ENCODE data around the gene TRIM42. TPM values are rescaled to one million over a fixed set of nuclear protein-coding genes. Genes with fewer than 3 reads are reported as not detected.

Gene TRIM42
- total RNA-seq, 1 donor from 2014 or later = not detected

DNA sequence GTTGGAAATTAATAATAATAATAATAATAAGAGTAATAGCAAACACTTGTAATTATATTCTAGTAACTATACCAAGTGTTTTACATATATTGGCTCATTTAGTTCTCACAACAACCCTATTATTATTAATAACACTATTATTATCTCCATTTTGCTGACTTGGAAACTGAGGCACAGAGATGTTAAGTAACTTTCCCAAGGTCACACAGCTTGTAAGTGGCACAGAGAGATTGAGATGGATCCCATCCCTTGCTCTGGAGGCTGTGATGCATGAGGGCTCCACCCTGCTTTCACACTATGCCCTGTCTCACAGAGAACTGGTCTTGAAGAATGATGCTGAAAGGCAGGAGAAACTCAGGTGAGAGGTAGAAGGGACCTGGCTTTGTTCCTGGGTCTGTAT lies 31.9 kb downstream of the TRIM42 start:
- H3K4me2 ChIP-seq (ENCODE audit: low read length) = no peak overlapping the region
- Mint-ChIP-seq H3K27me3 (ENCODE audit: low read depth, unreplicated experiment) (no peaks in the 10 kb centered on the region), H3K4me1 (ENCODE audit: low read depth, unreplicated experiment) (peaks cover 12% of the 10 kb centered on the region), H3K27ac (ENCODE audit: unreplicated experiment) (no peak overlapping the region), H3K4me3 (ENCODE audit: unreplicated experiment) (no peak overlapping the region), H3K9me3 (ENCODE audit: unreplicated experiment) (peaks cover 11% of the 10 kb centered on the region), H3K36me3 (ENCODE audit: low read depth, unreplicated experiment) (no peaks in the 10 kb centered on the region)
- no peaks in the 10 kb centered on the region for H3K36me3 ChIP-seq (ENCODE audit: insufficient read depth, low read length)
- H2AFZ ChIP-seq (ENCODE audit: low read depth, low read length) = no peak overlapping the region
- no peak overlapping the region for H3K27ac ChIP-seq (ENCODE audit: low read depth, low read length)
- H3K4me1 ChIP-seq (ENCODE audit: insufficient read depth, low read length) = no peaks in the 10 kb centered on the region
- H3K27me3 ChIP-seq (ENCODE audit: insufficient read depth, low read length) = no peaks in the 10 kb centered on the region
- H3K79me2 ChIP-seq (ENCODE audit: insufficient read depth, low read length) = no peaks in the 10 kb centered on the region
- H3K9me3 ChIP-seq (ENCODE audit: insufficient read depth, low read depth, low read length) = no peaks in the 10 kb centered on the region
- DNase-seq (ENCODE audit: low read depth) (no peak), FAIRE-seq (no peak)
- H3K4me3 ChIP-seq (ENCODE audit: insufficient read depth, low read depth, low read length) = no peak overlapping the region
- no peak overlapping the region for H3K9ac ChIP-seq (ENCODE audit: low read length)
- no peak for TF ChIP-seq EZH2 (IDR thresholded peaks at IDR 0.05; ENCODE audit: insufficient read depth, low read length)
- TF ChIP-seq, protein P1, sequence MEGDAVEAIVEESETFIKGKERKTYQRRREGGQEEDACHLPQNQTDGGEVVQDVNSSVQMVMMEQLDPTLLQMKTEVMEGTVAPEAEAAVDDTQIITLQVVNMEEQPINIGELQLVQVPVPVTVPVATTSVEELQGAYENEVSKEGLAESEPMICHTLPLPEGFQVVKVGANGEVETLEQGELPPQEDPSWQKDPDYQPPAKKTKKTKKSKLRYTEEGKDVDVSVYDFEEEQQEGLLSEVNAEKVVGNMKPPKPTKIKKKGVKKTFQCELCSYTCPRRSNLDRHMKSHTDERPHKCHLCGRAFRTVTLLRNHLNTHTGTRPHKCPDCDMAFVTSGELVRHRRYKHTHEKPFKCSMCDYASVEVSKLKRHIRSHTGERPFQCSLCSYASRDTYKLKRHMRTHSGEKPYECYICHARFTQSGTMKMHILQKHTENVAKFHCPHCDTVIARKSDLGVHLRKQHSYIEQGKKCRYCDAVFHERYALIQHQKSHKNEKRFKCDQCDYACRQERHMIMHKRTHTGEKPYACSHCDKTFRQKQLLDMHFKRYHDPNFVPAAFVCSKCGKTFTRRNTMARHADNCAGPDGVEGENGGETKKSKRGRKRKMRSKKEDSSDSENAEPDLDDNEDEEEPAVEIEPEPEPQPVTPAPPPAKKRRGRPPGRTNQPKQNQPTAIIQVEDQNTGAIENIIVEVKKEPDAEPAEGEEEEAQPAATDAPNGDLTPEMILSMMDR (IDR thresholded peaks at IDR 0.05; ENCODE audit: insufficient read depth, low read depth, low read length) = no peak
- H4K20me1 ChIP-seq (ENCODE audit: insufficient read depth, low read length) = no peaks in the 10 kb centered on the region

GRCh38 chr3:140710711-140711389 lies 33.0 kb downstream of the TRIM42 start:
- FAIRE-seq (no peak), DNase-seq (ENCODE audit: low read depth) (no peak)
- Histone ChIP-seq H3K9ac (ENCODE audit: low read length) (no peak overlapping the region), H2AFZ (ENCODE audit: low read depth, low read length) (no peak overlapping the region), H3K36me3 (ENCODE audit: insufficient read depth, low read length) (no peaks in the 10 kb centered on the region), H3K9me3 (ENCODE audit: insufficient read depth, low read depth, low read length) (no peaks in the 10 kb centered on the region), H3K4me2 (ENCODE audit: low read length) (no peak overlapping the region), H3K27me3 (ENCODE audit: insufficient read depth, low read length) (no peaks in the 10 kb centered on the region), H3K4me1 (ENCODE audit: insufficient read depth, low read length) (no peaks in the 10 kb centered on the region), H3K27ac (ENCODE audit: low read depth, low read length) (no peak overlapping the region), H3K4me3 (ENCODE audit: insufficient read depth, low read depth, low read length) (no peak overlapping the region), H4K20me1 (ENCODE audit: insufficient read depth, low read length) (no peaks in the 10 kb centered on the region), H3K79me2 (ENCODE audit: insufficient read depth, low read length) (no peaks in the 10 kb centered on the region)
- Mint-ChIP-seq H3K27ac (ENCODE audit: unreplicated experiment) (no peak overlapping the region), H3K4me1 (ENCODE audit: low read depth, unreplicated experiment) (peaks cover 13% of the 10 kb centered on the region), H3K9me3 (ENCODE audit: unreplicated experiment) (peaks cover 6% of the 10 kb centered on the region), H3K4me3 (ENCODE audit: unreplicated experiment) (no peak overlapping the region), H3K36me3 (ENCODE audit: low read depth, unreplicated experiment) (no peaks in the 10 kb centered on the region), H3K27me3 (ENCODE audit: low read depth, unreplicated experiment) (no peaks in the 10 kb centered on the region)
- TF ChIP-seq EZH2 (IDR thresholded peaks at IDR 0.05; ENCODE audit: insufficient read depth, low read length) = no peak
- TF ChIP-seq, protein P1 (IDR thresholded peaks at IDR 0.05; ENCODE audit: insufficient read depth, low read depth, low read length) = no peak

GRCh38 chr3:140711390-140712035 lies 33.6 kb downstream of the TRIM42 start:
- no peaks in the 10 kb centered on the region for H3K27me3 ChIP-seq (ENCODE audit: insufficient read depth, low read length)
- H3K36me3 ChIP-seq (ENCODE audit: insufficient read depth, low read length) = no peaks in the 10 kb centered on the region
- TF ChIP-seq EZH2 (IDR thresholded peaks at IDR 0.05; ENCODE audit: insufficient read depth, low read length) = no peak
- TF ChIP-seq, protein P1 (IDR thresholded peaks at IDR 0.05; ENCODE audit: insufficient read depth, low read depth, low read length) = no peak
- DNase-seq (ENCODE audit: low read depth) = no peak
- no peaks in the 10 kb centered on the region for H3K36me3 Mint-ChIP-seq (ENCODE audit: low read depth, unreplicated experiment)
- FAIRE-seq = no peak
- H3K4me2 ChIP-seq (ENCODE audit: low read length) = no peak overlapping the region
- H4K20me1 ChIP-seq (ENCODE audit: insufficient read depth, low read length) = no peaks in the 10 kb centered on the region
- no peak overlapping the region for H3K4me3 ChIP-seq (ENCODE audit: insufficient read depth, low read depth, low read length)
- no peak overlapping the region for H2AFZ ChIP-seq (ENCODE audit: low read depth, low read length)
- no peak overlapping the region for H3K27ac Mint-ChIP-seq (ENCODE audit: unreplicated experiment)
- no peaks in the 10 kb centered on the region for H3K4me1 ChIP-seq (ENCODE audit: insufficient read depth, low read length)
- H3K27me3 Mint-ChIP-seq (ENCODE audit: low read depth, unreplicated experiment) = no peaks in the 10 kb centered on the region
- H3K27ac ChIP-seq (ENCODE audit: low read depth, low read length) = no peak overlapping the region
- H3K9me3 ChIP-seq (ENCODE audit: insufficient read depth, low read depth, low read length) = no peaks in the 10 kb centered on the region
- H3K79me2 ChIP-seq (ENCODE audit: insufficient read depth, low read length) = no peaks in the 10 kb centered on the region
- H3K4me1 Mint-ChIP-seq (ENCODE audit: low read depth, unreplicated experiment) = peaks cover 13% of the 10 kb centered on the region
- no peak overlapping the region for H3K4me3 Mint-ChIP-seq (ENCODE audit: unreplicated experiment)
- H3K9ac ChIP-seq (ENCODE audit: low read length) = no peak overlapping the region
- peaks cover 3% of the 10 kb centered on the region for H3K9me3 Mint-ChIP-seq (ENCODE audit: unreplicated experiment)
